BLaER1 (cell line): Measurements from ENCODE around the gene CORO2B.

ENCODE experiments used
- H3K27ac ChIP-seq: shearing (Covaris generic); formaldehyde crosslinking; 2 replicates; pipeline ENCODE4 v1.8.1; 2022
- H3K27me3 ChIP-seq: shearing (Covaris generic); formaldehyde crosslinking; 2 replicates; pipeline ENCODE4 v1.8.1; 2022
- H3K36me3 ChIP-seq: shearing (Covaris generic); formaldehyde crosslinking; 2 replicates; pipeline ENCODE4 v1.8.1; 2022
- H3K4me1 ChIP-seq: shearing (Covaris generic); formaldehyde crosslinking; 2 replicates; pipeline ENCODE4 v1.8.1; 2022
- H3K4me2 ChIP-seq: shearing (Covaris generic); formaldehyde crosslinking; 2 replicates; pipeline ENCODE4 v1.8.1; 2022
- H3K4me3 ChIP-seq: shearing (Covaris generic); formaldehyde crosslinking; 2 replicates; pipeline ENCODE4 v1.8.1; 2022
- H3K9ac ChIP-seq: shearing (Covaris generic); formaldehyde crosslinking; 2 replicates; pipeline ENCODE4 v1.8.1; 2022
- H3K9me3 ChIP-seq: shearing (Covaris generic); formaldehyde crosslinking; 2 replicates; pipeline ENCODE4 v1.8.1; 2022
- H4K20me1 ChIP-seq: shearing (Covaris generic); formaldehyde crosslinking; 2 replicates; pipeline ENCODE4 v1.8.1; 2022
- Cebpa-rat ChIP-seq: shearing (Covaris generic); IDR thresholded peaks from 2 replicates; pipeline ENCODE4 v1.8.1; 2022

The CORO2B gene

GRCh38 chr15:68578980-68579935 is at the start of gene CORO2B:
TSS of gene CORO2B (plus strand) at chr15:68578993. CDS start at chr15:68579263, 270 bp downstream.
- no peak for TF ChIP-seq Cebpa-rat
- Histone ChIP-seq H3K9me3 (no peaks in the 10 kb centered on the region), H3K4me1 (peaks cover 89% of the 10 kb centered on the region), H3K36me3 (no peaks in the 10 kb centered on the region), H4K20me1 (peaks cover 37% of the 10 kb centered on the region; the same call in 1 of the 2 replicates), H3K4me3 (peak within 1 kb of the TSS; percentile 73), H3K27me3 (no peaks in the 10 kb centered on the region), H3K27ac (peak within 1 kb of the TSS; percentile 90), H3K4me2 (peak within 1 kb of the TSS; percentile 92), H3K9ac (peak within 1 kb of the TSS; percentile 87)

GRCh38 chr15:68531387-68532179 is 47.2 kb upstream of the CORO2B start:
- Histone ChIP-seq H3K4me2 (no peak overlapping the region), H3K4me1 (peaks cover 27% of the 10 kb centered on the region), H3K27me3 (no peaks in the 10 kb centered on the region), H3K9me3 (no peaks in the 10 kb centered on the region; the same call in 1 of the 2 replicates), H4K20me1 (no peaks in the 10 kb centered on the region), H3K4me3 (no peak overlapping the region), H3K9ac (no peak overlapping the region), H3K27ac (no peak overlapping the region), H3K36me3 (no peaks in the 10 kb centered on the region)
- no peak for TF ChIP-seq Cebpa-rat

GRCh38 chr15:68536331-68537095 is 42.3 kb upstream of the CORO2B start:
- H3K36me3 ChIP-seq: no peaks in the 10 kb centered on the region
- H3K4me1 ChIP-seq: peaks cover 29% of the 10 kb centered on the region
- no peaks in the 10 kb centered on the region; the same call in 1 of the 2 replicates for H3K9me3 ChIP-seq
- TF ChIP-seq Cebpa-rat: no peak
- no peak overlapping the region for H3K9ac ChIP-seq
- H3K27me3 ChIP-seq: no peaks in the 10 kb centered on the region
- no peak overlapping the region for H3K4me3 ChIP-seq
- H3K4me2 ChIP-seq: no peak overlapping the region
- no peak overlapping the region for H3K27ac ChIP-seq
- H4K20me1 ChIP-seq: no peaks in the 10 kb centered on the region

- Histone ChIP-seq H3K4me1 (peaks cover 29% of the 10 kb centered on the region), H3K9ac (no peak overlapping the region)
Observed at GRCh38 chr15:68537097-68537496, 41.7 kb upstream of the CORO2B start.

GRCh38 chr15:68537506-68537905 is 41.3 kb upstream of the CORO2B start:
- Histone ChIP-seq H3K36me3 (no peaks in the 10 kb centered on the region), H3K27me3 (no peaks in the 10 kb centered on the region), H3K9me3 (no peaks in the 10 kb centered on the region), H3K27ac (no peak overlapping the region), H3K9ac (no peak overlapping the region), H4K20me1 (no peaks in the 10 kb centered on the region), H3K4me1 (peaks cover 28% of the 10 kb centered on the region), H3K4me3 (no peak overlapping the region), H3K4me2 (no peak overlapping the region)
- TF ChIP-seq Cebpa-rat: no peak

More at GRCh38 chr15:68537097-68537496, 41.7 kb upstream of the CORO2B start:
- Histone ChIP-seq H3K4me2 (no peak overlapping the region), H3K9me3 (no peaks in the 10 kb centered on the region; the same call in 1 of the 2 replicates), H3K36me3 (no peaks in the 10 kb centered on the region), H4K20me1 (no peaks in the 10 kb centered on the region), H3K27ac (no peak overlapping the region), H3K4me3 (no peak overlapping the region), H3K27me3 (no peaks in the 10 kb centered on the region)
- no peak for TF ChIP-seq Cebpa-rat

GRCh38 chr15:68538311-68538710 is 40.5 kb upstream of the CORO2B start:
- Histone ChIP-seq H3K9ac (no peak overlapping the region), H3K27me3 (no peaks in the 10 kb centered on the region), H4K20me1 (no peaks in the 10 kb centered on the region), H3K27ac (no peak overlapping the region), H3K9me3 (no peaks in the 10 kb centered on the region), H3K4me1 (peaks cover 20% of the 10 kb centered on the region), H3K4me2 (no peak overlapping the region), H3K4me3 (no peak overlapping the region), H3K36me3 (no peaks in the 10 kb centered on the region)
- TF ChIP-seq Cebpa-rat: no peak

GRCh38 chr15:68541743-68542142 is 37.0 kb upstream of the CORO2B start:
- no peaks in the 10 kb centered on the region for H3K9me3 ChIP-seq
- no peak overlapping the region for H3K4me3 ChIP-seq
- H3K4me2 ChIP-seq: no peak overlapping the region
- H3K9ac ChIP-seq: no peak overlapping the region
- no peaks in the 10 kb centered on the region for H3K36me3 ChIP-seq
- no peaks in the 10 kb centered on the region for H4K20me1 ChIP-seq
- H3K27ac ChIP-seq: no peak overlapping the region
- H3K27me3 ChIP-seq: no peaks in the 10 kb centered on the region
- H3K4me1 ChIP-seq: peaks cover 10% of the 10 kb centered on the region; the same call in 1 of the 2 replicates
- no peak for TF ChIP-seq Cebpa-rat

GRCh38 chr15:68542348-68542747 is 36.4 kb upstream of the CORO2B start:
- no peak overlapping the region for H3K9ac ChIP-seq
- no peak overlapping the region for H3K27ac ChIP-seq
- H3K27me3 ChIP-seq: no peaks in the 10 kb centered on the region
- TF ChIP-seq Cebpa-rat: no peak
- no peaks in the 10 kb centered on the region for H4K20me1 ChIP-seq
- H3K9me3 ChIP-seq: no peaks in the 10 kb centered on the region
- no peak overlapping the region for H3K4me2 ChIP-seq
- H3K4me1 ChIP-seq: peaks cover 9% of the 10 kb centered on the region; the same call in 1 of the 2 replicates
- H3K36me3 ChIP-seq: no peaks in the 10 kb centered on the region
- no peak overlapping the region for H3K4me3 ChIP-seq

- no peak overlapping the region for H3K4me2 ChIP-seq
- H4K20me1 ChIP-seq: no peaks in the 10 kb centered on the region
- no peak overlapping the region for H3K4me3 ChIP-seq
- no peak for TF ChIP-seq Cebpa-rat
- H3K9me3 ChIP-seq: no peaks in the 10 kb centered on the region
- no peak overlapping the region for H3K9ac ChIP-seq
- H3K27me3 ChIP-seq: no peaks in the 10 kb centered on the region
- peaks cover 9% of the 10 kb centered on the region; the same call in 1 of the 2 replicates for H3K4me1 ChIP-seq
- no peaks in the 10 kb centered on the region for H3K36me3 ChIP-seq
- no peak overlapping the region for H3K27ac ChIP-seq
Observed at GRCh38 chr15:68542771-68543164, 36.0 kb upstream of the CORO2B start.
